Measurements from ENCODE around the gene SLC9A1.

SLC9A1 gene

DNA sequence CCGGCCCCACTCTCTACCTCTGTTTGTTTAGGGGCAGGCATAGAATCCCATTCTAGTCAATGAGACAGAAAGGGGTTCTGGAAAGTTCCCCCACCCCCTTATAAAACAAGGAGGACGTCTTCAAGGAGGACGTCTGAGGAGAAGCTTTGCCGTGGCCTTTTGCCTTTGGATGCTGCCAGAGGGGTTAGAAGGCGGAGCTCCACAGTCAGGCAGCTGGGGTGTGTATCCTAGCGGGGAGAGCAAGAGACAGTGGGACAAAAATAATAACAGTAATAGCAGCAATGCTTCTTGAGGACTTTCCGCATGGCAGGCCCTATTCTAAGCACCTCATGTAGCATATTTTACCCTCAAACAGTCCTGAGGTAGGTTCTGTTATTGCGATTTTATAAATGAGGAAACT, 94.0 kb downstream of the SLC9A1 start:
- no peak for DNase-seq

- DNase-seq, result no peak
Measured at GRCh38 chr1:27058966-27059669, 95.8 kb downstream of the SLC9A1 start.

DNA sequence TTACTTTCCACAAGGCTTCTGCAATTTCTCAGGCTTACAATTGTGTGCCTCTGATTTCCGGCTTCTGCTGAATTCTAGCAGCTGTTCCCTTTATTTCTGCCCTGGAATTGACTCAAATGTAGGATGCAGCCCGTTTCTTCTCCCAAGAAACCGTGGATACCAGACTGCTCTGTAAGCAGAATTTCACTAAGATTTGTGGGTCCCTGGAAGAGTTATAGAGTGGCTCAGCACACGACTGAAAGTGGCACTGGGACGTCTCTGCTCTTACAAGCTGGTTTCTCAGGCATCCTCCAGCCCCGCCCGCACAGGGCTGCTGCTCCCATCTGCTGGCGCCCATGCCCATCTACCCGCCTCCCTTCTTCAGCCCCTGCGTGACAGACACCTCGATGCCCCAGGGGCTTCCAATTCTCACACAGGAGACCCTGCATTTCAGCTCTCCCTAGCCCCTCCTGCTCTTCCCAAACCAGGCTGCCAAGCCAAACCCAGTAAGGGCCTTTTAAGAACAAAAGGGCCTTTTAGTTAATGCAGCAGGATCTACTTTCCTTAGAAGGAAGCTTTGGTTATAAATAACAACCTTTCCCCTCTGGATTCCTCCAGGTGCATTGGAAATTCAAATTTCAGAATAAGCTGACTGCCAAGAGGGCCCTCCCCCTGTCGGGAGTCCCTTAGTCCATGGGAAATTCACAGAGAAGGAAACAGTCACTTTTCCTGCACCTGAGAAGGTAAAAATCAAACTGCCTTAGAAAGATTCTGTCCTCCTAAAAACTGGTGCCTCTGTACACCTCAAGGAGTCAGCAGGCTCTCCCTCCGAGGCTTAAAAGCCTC, 96.9 kb downstream of the SLC9A1 start:
- no peak for DNase-seq

DNA sequence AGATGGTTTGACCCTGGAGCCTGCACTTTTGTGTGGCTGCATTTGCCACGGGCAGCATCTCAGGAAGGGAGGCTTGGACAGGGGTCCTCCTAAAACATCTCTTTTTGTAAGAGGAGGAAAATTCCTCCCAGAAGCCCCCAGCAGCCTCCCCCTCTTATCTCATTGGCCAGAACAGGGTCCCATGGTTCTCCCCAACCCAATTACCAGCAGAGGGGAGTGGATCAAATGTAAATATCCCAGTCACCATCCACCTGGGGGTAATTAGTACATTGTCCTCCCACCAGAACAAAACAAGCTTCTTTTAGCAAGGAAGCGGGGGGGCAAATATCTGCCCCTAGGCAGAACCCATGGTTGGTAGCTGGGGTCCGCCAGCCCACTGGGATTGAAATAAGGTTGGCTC, 97.5 kb downstream of the SLC9A1 start:
- DNase-seq, result no peak

GRCh38 chr1:27053977-27054753, 100.8 kb downstream of the SLC9A1 start:
- no peak for DNase-seq

GRCh38 chr1:27052527-27052926, 102.4 kb downstream of the SLC9A1 start:
- no peak for DNase-seq

DNA sequence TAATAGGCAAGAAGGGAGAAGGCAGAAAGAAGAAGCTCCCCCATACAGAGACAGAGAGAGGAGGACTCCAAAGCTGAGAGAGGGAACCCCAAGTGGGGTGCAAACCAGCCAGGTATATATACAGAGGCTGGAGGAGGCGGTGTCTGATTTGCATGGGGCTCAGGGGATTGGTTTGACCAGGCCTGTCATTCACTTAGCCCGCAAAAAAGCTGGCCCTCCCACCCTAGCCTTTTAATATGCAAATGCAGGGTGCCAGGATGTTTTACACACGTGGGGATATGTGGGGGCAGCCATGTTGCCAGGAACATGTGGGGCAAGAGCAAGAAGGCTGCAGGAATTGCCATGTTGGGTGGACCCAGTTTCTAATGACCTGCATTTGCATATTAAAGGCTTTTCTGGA, 105.3 kb downstream of the SLC9A1 start:
- DNase-seq, result no peak

DNA sequence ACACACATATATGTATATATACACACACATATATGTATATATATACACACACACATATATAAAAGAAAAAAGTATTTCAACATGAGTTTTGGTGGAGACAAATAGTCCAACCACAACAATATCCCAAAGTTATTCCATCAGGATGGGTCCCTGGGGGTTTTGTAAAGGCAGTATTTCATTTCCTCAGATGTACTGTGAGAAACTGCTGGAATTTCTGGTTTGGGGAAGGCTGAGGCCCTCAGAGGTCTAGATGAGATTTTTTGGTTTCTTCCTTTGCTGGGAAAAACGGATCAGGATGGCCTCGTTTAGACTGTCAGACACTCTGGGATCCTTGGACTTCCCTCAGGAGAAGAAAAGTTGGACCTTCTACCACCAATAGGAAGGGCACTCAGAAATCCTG, 105.8 kb downstream of the SLC9A1 start:
- DNase-seq, result no peak

Data from activated CD4-positive, alpha-beta T cell treated with anti-CD3 and anti-CD28 coated beads, Interleukin-2, amount 50 U/mL, for 48 hours (primary cell).